Skin of body (tissue), 2 donors: Measurements from ENCODE around the gene ALCAM. TPM values are rescaled to one million over a fixed set of nuclear protein-coding genes. Genes with fewer than 3 reads are reported as not detected.

ENCODE experiments used
- DNase-seq: peaks from one replicate; lab custom pipeline; 2025; lab: John Stamatoyannopoulos, UW
- total RNA-seq: library from RNA; depleted of rRNA; stranded (reverse); fragments of >200 nt; gene quantifications from one replicate; pipeline ENCODE4 v1.2.3, GENCODE V29; 2014

ALCAM gene
- total RNA-seq, 1 donor from 2014 or later: 49.3 TPM

GRCh38 chr3:105427332-105427731 lies 60.6 kb downstream of the ALCAM start:
- no peak for DNase-seq

GRCh38 chr3:105429034-105429762 lies 62.5 kb downstream of the ALCAM start:
- DNase-seq: no peak

- DNase-seq: no peak
Observed at GRCh38 chr3:105430455-105430854, 63.7 kb downstream of the ALCAM start.

- DNase-seq: no peak
Observed at GRCh38 chr3:105431200-105431599, 64.5 kb downstream of the ALCAM start.

GRCh38 chr3:105435277-105435676 lies 68.6 kb downstream of the ALCAM start:
- no peak for DNase-seq

DNA sequence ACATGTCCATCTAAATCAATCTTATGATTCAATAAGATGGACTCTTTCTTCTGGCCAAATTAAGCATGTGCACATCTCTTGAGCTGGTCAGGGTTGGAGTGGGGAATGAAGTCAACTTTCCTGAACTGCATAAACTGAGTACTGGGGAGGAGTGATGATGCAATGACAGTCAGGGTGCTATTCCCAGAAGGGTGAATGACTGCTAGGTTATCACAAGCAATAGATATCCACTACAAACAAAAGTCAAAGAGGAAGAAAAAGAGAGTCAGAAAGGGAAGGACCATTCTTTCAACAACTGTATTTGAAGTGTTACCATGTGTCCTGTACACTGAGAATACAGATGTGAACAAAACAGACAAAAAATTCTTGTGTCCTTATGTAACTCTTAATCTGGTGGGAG lies 70.0 kb downstream of the ALCAM start:
- no peak for DNase-seq

DNA sequence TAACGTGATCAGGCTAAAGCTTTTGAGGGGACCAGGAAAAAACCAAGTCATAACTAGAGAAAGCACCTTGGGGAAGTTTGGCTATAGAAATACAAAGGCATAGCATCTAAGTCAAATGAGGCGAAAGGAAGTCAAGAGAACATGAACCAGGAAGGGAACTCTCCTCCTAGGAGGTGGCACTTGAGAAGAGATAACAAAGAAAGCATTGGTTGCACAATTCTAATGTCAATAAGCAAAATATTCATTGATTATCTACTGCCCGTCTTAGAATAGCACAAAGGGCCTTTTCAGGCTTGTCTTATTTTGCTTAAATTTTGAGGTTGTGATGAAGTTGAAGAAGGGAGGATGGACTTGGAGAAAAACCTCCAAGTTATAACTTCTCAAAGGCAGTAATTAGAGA lies 73.4 kb downstream of the ALCAM start:
- DNase-seq: no peak

GRCh38 chr3:105444725-105445124 lies 78.0 kb downstream of the ALCAM start:
- no peak for DNase-seq

- no peak for DNase-seq
Observed at GRCh38 chr3:105448338-105448982, 81.8 kb downstream of the ALCAM start.

DNA sequence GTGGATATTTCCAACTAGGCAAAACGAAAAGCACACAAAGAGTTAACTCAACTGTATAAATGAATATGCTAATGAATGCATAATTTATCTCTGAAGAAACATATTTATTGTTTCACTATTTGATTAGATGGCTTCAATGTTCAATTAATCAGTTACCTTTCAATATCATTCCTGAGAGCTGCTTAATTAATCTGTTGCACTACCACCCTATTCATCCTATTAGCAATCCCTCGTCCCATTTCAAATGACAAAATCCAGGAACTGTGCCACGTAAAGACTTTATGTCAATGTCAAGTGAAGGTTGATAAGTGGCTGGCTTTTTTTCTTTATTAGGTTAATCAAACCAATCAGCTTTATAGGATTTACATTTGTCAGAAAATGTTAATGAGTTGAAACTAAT lies 82.7 kb downstream of the ALCAM start:
- no peak for DNase-seq

DNA sequence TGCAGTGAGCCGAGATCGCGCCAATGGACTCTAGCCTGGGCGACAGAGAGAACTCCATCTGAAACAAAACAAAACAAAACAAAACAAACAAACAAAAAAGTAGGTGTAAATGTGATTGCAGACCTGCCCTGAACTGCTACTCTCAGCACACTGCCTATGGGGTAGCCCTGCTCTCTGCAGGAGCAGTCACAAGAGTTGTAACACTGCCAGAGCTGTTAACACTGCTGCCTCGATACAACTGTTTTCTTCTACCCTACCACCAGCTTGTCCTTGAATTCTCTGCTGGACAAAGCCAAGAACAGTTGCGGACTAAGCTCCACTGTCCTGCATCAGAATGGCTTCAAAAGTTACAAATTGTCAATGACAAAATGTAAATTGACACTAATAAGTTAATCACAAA lies 89.3 kb downstream of the ALCAM start:
- DNase-seq: no peak

DNA sequence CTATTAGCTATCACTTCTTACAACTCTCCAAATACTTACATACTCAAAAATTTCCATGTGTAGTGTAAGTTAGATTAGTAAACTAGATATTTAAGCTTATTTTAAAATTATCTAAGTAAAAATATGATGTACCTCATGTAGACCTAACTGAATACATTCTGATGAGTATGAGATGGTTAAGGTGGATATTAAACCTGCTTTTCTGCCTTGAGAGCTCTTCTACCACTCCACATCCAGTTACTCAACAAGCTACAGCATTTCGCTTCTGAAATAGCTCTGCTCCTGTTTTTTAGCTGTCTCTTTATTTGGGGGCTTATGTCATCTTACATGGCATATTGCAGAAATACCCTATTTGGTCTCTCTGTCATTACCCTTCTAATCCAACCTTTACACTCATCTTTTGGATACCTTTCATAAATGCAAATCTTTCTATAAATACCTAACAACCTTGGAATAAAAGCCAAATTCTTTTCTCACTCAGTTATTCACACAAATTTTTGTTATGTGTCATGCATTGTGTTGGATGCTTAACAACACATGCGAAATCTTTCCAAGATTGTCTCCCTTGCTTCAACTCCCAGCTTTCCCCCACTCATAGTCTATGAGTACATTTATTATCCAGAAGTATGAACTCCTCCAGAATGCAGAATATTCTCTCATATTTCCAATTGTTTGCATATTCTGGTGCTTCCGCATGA lies 92.0 kb downstream of the ALCAM start:
- no peak for DNase-seq

DNA sequence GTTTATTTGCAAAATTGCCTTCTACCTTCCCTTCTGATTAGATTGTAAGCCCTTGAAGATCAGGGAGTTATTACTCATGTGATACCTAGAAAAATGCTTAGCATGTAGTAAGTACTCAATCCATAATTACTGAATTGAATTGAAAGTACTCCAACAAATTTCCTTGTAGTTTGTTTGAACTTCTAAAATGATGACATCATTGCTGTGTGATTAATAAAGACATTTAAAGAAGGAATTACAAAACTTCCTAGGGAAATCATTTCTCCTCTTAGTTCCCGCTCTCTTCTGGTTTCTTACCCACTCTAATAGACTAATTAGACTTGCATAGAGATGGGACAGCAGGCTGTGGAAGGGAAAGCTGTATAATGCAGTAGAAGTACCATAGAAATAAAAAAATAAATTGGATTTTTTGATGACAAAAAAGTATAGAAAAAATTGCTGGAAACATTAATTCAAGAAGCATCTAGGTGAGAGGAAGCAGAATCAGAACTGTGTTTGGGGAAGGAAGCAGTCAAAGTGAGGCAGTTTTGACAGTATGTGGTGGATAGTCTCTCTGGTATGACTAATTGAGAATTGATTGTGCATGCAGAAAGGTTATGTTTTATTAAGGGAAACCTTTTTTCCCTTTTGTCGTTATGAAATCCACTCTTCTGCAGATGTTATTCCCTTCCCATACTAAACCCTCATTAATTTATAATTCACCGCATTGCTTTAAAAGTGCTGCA lies 93.0 kb downstream of the ALCAM start:
- DNase-seq: no peak

DNA sequence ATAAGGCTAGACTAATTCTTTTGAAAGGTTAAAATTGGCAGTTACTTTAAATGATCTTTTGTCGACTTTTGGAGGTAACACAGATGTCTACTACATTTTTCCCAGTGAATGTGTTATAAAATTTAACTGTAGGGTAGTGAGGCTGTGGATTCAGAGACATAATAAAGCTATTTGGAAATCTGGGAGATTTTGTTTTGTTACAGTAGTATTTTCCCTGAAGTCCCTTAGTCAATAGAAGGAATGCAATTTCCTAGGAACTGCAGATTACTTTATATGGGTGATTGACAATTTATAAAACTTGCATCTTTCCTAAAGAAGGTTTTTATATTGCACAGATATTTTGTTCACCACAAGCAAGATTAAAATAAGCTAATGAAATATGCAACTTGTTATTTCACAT lies 96.9 kb downstream of the ALCAM start:
- DNase-seq: no peak

DNA sequence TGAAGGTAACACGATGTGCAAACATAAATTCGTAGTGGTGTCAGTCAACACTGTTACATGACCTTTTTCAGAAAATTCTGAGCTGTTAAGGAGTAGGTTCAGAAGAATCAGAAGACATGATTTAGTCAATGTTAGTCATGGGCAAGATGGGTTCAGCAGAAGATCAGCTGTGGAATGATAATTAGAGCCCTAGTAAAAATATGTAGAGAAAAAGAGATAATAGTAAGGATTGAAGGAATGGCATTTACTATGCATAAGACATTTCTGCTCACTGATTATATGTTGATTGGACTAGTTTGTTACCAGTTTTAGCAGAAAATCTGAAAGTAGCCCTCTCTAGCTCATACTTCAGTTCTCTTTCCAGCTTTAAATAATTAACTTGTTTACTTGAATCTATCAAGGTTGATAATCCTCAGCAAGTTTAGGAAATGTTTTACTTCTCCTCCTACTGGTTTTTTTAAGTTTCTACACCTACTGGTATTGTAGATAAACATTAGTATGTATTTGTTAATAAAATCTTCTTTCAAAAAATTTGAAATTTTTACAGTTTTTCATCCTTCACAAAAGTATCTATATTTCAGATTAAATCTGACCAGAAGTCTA lies 98.6 kb downstream of the ALCAM start:
- DNase-seq: no peak

GRCh38 chr3:105466072-105466471 lies 99.4 kb downstream of the ALCAM start:
- DNase-seq: no peak

DNA sequence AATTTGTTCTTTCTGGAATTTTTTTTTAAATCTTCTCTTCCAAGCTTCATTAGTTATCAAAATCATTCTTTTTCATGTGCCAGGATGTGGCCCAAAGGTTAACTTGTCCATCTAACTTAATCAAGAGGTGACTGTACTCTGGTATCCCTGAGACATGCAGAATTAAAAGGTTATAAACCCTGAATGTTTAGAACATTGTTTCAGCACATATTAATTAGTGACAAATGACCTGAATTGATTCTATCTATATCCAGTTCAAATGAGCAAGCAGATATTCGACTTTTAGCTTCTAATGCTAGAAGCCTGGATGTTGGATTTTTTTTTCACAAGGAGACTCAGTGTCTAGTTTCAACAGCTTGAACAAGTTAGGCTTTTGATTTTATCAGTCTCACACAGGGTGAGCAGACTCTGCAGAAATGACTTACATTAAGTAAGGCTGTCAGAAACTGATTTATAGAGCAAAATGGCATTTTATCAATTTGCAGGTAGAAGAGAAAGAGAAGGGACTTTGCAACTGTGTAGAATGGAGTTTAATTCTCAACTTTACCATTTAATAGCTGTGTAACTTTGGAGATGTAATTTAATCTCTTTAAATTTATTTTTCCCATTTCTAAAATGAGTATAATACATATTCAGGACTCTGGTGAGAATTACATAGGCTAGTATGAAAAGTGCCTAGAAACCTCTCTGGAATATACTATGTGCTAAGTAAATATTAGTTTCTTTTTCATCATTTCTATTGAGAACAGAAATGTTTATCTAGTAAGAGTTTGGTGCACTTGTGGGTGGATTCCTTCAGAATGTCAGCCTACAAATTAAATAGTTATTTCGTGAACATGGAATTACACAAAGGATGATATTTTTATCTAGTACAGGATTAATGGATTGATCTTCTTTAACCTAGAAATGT lies 100.0 kb downstream of the ALCAM start:
- DNase-seq: no peak

DNA sequence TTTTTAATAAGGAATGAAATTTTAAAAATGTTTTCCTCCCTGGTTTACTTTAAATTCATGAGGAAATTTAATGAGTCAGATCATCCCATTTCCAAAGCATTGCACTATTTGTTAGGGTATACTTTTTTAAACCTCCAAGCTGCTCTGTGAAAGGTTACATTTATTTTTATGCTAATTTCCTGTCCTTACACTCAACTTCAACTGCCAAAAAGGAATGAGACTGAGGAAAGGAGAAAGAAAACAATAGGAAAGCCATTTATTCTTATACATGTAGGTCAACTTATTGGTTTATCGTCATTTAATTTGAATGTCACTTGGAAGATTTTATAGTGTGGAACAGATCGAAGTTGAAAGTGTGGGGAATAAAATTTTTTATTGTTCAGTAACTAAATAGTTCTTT lies 104.1 kb downstream of the ALCAM start:
- no peak for DNase-seq

GRCh38 chr3:105473521-105474223 lies 107.0 kb downstream of the ALCAM start:
- DNase-seq: no peak

DNA sequence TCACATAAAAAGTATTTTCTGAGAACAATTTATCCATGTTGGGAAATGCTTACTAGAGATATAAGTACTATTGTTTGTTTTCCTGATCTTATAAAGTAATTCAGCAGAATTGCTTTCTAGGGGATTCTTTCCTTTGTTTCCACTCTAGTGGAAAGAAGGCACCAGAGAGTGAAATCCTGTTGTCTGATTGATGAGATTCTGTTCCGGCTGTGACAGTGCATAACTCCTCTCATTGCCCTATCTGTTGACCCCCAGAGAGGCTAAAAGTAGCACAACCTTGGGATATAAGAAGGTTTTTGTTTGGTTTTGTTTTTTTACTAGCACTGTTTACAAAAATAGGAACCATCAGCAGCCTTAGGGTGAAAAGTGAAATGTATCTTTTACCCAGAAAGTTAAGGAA lies 114.1 kb downstream of the ALCAM start:
- no peak for DNase-seq
